ENCODE measurements around the gene ANKRD36. TPM values are rescaled to one million over a fixed set of nuclear protein-coding genes. Genes with fewer than 3 reads are reported as not detected.
"Not testable (repeated sequence)": the region's sequence is repeated elsewhere in the genome, so short reads cannot be mapped to it uniquely, and the experiment has no call there.

ANKRD36 gene
- total and polyA plus RNA-seq, 2 of the 13 experiments (the other 11 are each of a cell fraction or from before 2014, with no cell fraction given), result 6.4 to 27.3 TPM

DNA sequence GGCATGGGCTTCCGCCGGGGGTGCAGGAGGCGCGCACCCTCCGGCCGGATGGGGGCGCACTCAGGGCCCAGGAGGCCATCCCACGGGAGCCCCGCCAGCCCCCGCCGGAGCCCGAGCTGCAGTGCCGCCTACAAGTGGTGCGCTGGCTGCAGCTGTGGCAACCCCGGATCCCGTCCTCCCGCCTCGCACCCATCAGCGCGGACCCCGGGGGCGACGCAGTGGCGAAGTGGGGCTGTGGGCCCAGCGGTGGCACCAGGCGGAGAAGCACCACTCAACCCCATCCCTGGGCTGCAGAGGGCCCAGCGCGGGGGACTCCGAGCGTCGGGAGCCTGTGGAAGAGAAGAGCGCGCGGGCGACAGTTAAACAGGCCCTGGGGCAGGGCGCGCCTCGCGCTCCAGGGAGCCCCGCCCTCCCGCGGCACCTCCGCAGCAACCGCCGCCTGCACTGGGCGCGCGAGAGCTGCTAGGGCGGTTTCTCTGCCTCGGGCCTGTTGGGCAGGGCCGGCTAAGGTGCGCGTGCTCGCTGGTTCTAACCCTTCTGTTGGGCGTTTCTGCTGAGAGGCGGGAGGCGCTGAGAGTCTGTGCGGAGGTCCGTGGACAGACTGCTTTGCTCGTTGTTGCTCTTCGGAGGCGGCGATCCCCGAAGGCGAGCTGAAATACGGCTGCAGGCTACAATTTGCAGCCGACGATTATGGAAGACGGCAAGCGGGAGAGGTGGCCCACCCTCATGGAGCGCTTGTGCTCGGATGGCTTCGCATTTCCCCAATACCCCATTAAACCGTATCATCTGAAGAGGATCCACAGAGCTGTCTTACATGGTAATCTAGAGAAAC is at the start of gene ANKRD36 (continued):
- TF ChIP-seq KLF13 (CRISPR knock-in tag; IDR thresholded peaks at IDR 0.05) (peak; percentile 39; the same call in 1 of the 2 replicates), POGZ (CRISPR knock-in tag; IDR thresholded peaks at IDR 0.05) (peak; percentile 92), ATF7 (CRISPR knock-in tag; IDR thresholded peaks at IDR 0.05) (0 out of 2 replicates have a peak, but pooled peaks have one; percentile 9), NFE2L1 (CRISPR knock-in tag; IDR thresholded peaks at IDR 0.05; ENCODE audit: borderline replicate concordance) (0 out of 2 replicates have a peak, but pooled peaks have one; percentile 36), ZNF136 (CRISPR knock-in tag; IDR thresholded peaks at IDR 0.05; ENCODE audit: low read depth) (0 out of 2 replicates have a peak, but pooled peaks have one; percentile 30), RARA (CRISPR knock-in tag; IDR thresholded peaks at IDR 0.05) (peak; percentile 17; the same call in 1 of the 2 replicates), SATB2 (CRISPR knock-in tag; IDR thresholded peaks at IDR 0.05) (0 out of 2 replicates have a peak, but pooled peaks have one; percentile 83), CBX1 (IDR thresholded peaks at IDR 0.05; ENCODE audit: low read depth) (peak; percentile 25)
- TF ChIP-seq ATF7 (IDR thresholded peaks at IDR 0.05), result not testable (repeated sequence)
- TF ChIP-seq, protein P1, sequence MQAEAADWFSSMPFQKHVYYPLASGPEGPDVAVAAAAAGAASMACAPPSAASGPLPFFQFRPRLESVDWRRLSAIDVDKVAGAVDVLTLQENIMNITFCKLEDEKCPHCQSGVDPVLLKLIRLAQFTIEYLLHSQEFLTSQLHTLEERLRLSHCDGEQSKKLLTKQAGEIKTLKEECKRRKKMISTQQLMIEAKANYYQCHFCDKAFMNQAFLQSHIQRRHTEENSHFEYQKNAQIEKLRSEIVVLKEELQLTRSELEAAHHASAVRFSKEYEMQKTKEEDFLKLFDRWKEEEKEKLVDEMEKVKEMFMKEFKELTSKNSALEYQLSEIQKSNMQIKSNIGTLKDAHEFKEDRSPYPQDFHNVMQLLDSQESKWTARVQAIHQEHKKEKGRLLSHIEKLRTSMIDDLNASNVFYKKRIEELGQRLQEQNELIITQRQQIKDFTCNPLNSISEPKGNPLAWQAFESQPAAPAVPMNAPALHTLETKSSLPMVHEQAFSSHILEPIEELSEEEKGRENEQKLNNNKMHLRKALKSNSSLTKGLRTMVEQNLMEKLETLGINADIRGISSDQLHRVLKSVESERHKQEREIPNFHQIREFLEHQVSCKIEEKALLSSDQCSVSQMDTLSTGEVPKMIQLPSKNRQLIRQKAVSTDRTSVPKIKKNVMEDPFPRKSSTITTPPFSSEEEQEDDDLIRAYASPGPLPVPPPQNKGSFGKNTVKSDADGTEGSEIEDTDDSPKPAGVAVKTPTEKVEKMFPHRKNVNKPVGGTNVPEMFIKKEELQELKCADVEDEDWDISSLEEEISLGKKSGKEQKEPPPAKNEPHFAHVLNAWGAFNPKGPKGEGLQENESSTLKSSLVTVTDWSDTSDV (CRISPR knock-in tag; IDR thresholded peaks at IDR 0.05), result peak; percentile 95
- TF ChIP-seq, protein P2, sequence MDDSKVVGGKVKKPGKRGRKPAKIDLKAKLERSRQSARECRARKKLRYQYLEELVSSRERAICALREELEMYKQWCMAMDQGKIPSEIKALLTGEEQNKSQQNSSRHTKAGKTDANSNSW (CRISPR knock-in tag; IDR thresholded peaks at IDR 0.05; ENCODE audit: borderline replicate concordance), result peak; percentile 33; the same call in 1 of the 2 replicates
- TF ChIP-seq, protein P3, sequence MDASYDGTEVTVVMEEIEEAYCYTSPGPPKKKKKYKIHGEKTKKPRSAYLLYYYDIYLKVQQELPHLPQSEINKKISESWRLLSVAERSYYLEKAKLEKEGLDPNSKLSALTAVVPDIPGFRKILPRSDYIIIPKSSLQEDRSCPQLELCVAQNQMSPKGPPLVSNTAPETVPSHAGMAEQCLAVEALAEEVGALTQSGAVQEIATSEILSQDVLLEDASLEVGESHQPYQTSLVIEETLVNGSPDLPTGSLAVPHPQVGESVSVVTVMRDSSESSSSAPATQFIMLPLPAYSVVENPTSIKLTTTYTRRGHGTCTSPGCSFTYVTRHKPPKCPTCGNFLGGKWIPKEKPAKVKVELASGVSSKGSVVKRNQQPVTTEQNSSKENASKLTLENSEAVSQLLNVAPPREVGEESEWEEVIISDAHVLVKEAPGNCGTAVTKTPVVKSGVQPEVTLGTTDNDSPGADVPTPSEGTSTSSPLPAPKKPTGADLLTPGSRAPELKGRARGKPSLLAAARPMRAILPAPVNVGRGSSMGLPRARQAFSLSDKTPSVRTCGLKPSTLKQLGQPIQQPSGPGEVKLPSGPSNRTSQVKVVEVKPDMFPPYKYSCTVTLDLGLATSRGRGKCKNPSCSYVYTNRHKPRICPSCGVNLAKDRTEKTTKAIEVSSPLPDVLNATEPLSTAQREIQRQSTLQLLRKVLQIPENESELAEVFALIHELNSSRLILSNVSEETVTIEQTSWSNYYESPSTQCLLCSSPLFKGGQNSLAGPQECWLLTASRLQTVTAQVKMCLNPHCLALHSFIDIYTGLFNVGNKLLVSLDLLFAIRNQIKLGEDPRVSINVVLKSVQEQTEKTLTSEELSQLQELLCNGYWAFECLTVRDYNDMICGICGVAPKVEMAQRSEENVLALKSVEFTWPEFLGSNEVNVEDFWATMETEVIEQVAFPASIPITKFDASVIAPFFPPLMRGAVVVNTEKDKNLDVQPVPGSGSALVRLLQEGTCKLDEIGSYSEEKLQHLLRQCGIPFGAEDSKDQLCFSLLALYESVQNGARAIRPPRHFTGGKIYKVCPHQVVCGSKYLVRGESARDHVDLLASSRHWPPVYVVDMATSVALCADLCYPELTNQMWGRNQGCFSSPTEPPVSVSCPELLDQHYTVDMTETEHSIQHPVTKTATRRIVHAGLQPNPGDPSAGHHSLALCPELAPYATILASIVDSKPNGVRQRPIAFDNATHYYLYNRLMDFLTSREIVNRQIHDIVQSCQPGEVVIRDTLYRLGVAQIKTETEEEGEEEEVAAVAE (CRISPR knock-in tag; IDR thresholded peaks at IDR 0.05; ENCODE audit: borderline replicate concordance), result 0 out of 2 replicates have a peak, but pooled peaks have one; percentile 60
- TF ChIP-seq, protein P4, sequence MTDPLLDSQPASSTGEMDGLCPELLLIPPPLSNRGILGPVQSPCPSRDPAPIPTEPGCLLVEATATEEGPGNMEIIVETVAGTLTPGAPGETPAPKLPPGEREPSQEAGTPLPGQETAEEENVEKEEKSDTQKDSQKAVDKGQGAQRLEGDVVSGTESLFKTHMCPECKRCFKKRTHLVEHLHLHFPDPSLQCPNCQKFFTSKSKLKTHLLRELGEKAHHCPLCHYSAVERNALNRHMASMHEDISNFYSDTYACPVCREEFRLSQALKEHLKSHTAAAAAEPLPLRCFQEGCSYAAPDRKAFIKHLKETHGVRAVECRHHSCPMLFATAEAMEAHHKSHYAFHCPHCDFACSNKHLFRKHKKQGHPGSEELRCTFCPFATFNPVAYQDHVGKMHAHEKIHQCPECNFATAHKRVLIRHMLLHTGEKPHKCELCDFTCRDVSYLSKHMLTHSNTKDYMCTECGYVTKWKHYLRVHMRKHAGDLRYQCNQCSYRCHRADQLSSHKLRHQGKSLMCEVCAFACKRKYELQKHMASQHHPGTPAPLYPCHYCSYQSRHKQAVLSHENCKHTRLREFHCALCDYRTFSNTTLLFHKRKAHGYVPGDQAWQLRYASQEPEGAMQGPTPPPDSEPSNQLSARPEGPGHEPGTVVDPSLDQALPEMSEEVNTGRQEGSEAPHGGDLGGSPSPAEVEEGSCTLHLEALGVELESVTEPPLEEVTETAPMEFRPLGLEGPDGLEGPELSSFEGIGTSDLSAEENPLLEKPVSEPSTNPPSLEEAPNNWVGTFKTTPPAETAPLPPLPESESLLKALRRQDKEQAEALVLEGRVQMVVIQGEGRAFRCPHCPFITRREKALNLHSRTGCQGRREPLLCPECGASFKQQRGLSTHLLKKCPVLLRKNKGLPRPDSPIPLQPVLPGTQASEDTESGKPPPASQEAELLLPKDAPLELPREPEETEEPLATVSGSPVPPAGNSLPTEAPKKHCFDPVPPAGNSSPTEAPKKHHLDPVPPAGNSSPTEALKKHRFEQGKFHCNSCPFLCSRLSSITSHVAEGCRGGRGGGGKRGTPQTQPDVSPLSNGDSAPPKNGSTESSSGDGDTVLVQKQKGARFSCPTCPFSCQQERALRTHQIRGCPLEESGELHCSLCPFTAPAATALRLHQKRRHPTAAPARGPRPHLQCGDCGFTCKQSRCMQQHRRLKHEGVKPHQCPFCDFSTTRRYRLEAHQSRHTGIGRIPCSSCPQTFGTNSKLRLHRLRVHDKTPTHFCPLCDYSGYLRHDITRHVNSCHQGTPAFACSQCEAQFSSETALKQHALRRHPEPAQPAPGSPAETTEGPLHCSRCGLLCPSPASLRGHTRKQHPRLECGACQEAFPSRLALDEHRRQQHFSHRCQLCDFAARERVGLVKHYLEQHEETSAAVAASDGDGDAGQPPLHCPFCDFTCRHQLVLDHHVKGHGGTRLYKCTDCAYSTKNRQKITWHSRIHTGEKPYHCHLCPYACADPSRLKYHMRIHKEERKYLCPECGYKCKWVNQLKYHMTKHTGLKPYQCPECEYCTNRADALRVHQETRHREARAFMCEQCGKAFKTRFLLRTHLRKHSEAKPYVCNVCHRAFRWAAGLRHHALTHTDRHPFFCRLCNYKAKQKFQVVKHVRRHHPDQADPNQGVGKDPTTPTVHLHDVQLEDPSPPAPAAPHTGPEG (CRISPR knock-in tag; IDR thresholded peaks at IDR 0.05), result peak; percentile 93
- TF ChIP-seq, protein P5, sequence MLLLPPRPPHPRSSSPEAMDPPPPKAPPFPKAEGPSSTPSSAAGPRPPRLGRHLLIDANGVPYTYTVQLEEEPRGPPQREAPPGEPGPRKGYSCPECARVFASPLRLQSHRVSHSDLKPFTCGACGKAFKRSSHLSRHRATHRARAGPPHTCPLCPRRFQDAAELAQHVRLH (CRISPR knock-in tag; IDR thresholded peaks at IDR 0.05; ENCODE audit: borderline replicate concordance, low read depth), result peak; percentile 55; the same call in 1 of the 2 replicates

All from HepG2 (cell line).